ENCODE measurements around the gene BCL2L1. TPM values are rescaled to one million over a fixed set of nuclear protein-coding genes. Genes with fewer than 3 reads are reported as not detected.

BCL2L1 gene
- total RNA-seq = 77.1 and 98.5 TPM in 2 replicates

GRCh38 chr20:31722257-31723068 lies at the start of gene BCL2L1:
BCL2L1 (minus strand) TSS chr20:31722868; CDS start chr20:31722218, 650 bp downstream.

DNA sequence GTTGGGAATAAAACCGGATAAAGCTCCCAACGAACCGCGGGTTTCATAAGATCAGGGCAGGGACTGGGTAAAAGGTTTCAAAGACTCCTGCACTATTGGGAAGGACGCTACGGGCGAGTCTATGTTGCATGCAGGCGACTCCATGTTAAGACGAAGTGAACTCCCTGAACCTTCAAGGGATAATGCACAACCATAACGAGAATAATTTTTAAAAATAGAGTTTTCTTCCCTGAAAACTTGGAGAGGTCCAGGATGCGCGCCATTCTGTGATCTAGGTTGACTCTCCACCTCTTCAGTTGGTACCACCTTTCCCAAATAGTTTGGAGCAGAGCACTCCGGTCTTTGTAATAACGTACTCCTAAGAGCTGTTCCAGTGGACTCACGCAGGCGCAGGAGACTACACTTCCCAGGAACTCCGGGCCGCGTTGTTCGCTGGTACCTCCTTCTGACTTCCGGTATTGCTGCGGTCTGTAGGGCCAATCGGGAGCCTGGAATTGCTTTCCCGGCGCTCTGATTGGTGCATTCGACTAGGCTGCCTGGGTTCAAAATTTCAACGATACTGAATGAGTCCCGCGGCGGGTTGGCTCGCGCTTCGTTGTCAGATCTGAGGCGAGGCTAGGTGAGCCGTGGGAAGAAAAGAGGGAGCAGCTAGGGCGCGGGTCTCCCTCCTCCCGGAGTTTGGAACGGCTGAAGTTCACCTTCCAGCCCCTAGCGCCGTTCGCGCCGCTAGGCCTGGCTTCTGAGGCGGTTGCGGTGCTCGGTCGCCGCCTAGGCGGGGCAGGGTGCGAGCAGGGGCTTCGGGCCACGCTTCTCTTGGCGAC lies 16.3 kb upstream of the BCL2L1 start, which contains the start of gene TPX2:
TSS of gene TPX2 (plus strand) at position 562 of the 821 bp plus-strand sequence. CDS start 18,187 bp downstream, outside the sequence.

GRCh38 chr20:31637660-31638059 lies 85.0 kb downstream of the BCL2L1 start, which contains the start of gene COX4I2:
COX4I2 (plus strand) TSS chr20:31637912; CDS start chr20:31639018, 1,106 bp downstream.

Other genes starting within 250 kb of the BCL2L1 start
- not detected in 2 replicates for gene DEFB124, start 247.7 kb downstream of the BCL2L1 start, total RNA-seq
- gene REM1, start 247.6 kb downstream of the BCL2L1 start, total RNA-seq = 0.16 and 0.36 TPM in 2 replicates
- gene HM13, start 208.4 kb downstream of the BCL2L1 start, total RNA-seq = 94.1 and 99.8 TPM in 2 replicates
- gene ID1, start 117.6 kb downstream of the BCL2L1 start, total RNA-seq = 17.8 and 26.0 TPM in 2 replicates
- gene COX4I2, start 85.0 kb downstream of the BCL2L1 start, total RNA-seq = not detected in 2 replicates
- 11.2 and 12.3 TPM in 2 replicates for gene TPX2, start 16.4 kb upstream of the BCL2L1 start, total RNA-seq
- under 0.01 and 0.12 TPM in 2 replicates for gene MYLK2, start 96.5 kb upstream of the BCL2L1 start, total RNA-seq
- gene FOXS1, start 122.7 kb upstream of the BCL2L1 start, total RNA-seq = 0.16 TPM in 1 of 2 replicates, not detected in the other
- 2.1 TPM in 1 of 2 replicates, not detected in the other for gene DUSP15, start 147.7 kb upstream of the BCL2L1 start, total RNA-seq
- gene TTLL9, start 147.8 kb upstream of the BCL2L1 start, total RNA-seq = not detected in 2 replicates
- 2.8 and 4.0 TPM in 2 replicates for gene PDRG1, start 229.2 kb upstream of the BCL2L1 start, total RNA-seq
- gene XKR7, start 245.3 kb upstream of the BCL2L1 start, total RNA-seq = not detected in 2 replicates

All from hair follicle dermal papilla cell (primary cell).